OCI-LY7 (cell line): ENCODE results near the gene ARHGAP19. TPM values are rescaled to one million over a fixed set of nuclear protein-coding genes. Genes with fewer than 3 reads are reported as not detected.

Experiments
- BruUV-seq: library from RNA; stranded (reverse); fragments of 400-500 nt; replicated peaks from 2 replicates; lab custom pipeline; 2021; lab: Mats Ljungman, UMichigan
- CTCF ChIA-PET: fragments of 300-600 bp; sonication (Branson Sonifier 250); formaldehyde crosslinking; loops from one replicate; lab custom pipeline; 2022; ENCODE audit warnings: antibody characterized with exemption; ENCODE audit not compliant: unreplicated experiment; lab: Charles Lee
- POLR2A ChIA-PET: fragments of 300-600 bp; sonication (Branson Sonifier 250); formaldehyde crosslinking; loops from one replicate; lab custom pipeline; 2022; ENCODE audit warnings: antibody characterized with exemption; lab: Charles Lee
- DNase-seq: peaks from one replicate; pipeline ENCODE4 v3.0.0-alpha.2; 2015; ENCODE audit warnings: low spot score
- H2AFZ ChIP-seq: fragments of 200-600 bp; sonication (generic), shearing (Covaris generic); 2 replicates; pipeline ENCODE4 v1.6.1; 2014; ENCODE audit warnings: mild to moderate bottlenecking, antibody characterized with exemption, low read length, moderate library complexity
- H3K27ac ChIP-seq: fragments of 200-600 bp; sonication (generic); 2 replicates; pipeline ENCODE4 v1.5.1; 2014; ENCODE audit warnings: mixed run types, low read depth, mild to moderate bottlenecking, moderate library complexity, low read length, inconsistent platforms; ENCODE audit not compliant: poor library complexity, severe bottlenecking
- H3K36me3 ChIP-seq: fragments of 200-600 bp; sonication (generic); 2 replicates; pipeline ENCODE4 v1.6.1; 2014; ENCODE audit warnings: mild to moderate bottlenecking, antibody characterized with exemption, low read length, moderate library complexity, mixed read lengths; ENCODE audit not compliant: insufficient read depth
- H3K4me1 ChIP-seq: fragments of 200-600 bp; sonication (generic); 2 replicates; pipeline ENCODE4 v1.5.1; 2014; ENCODE audit warnings: mild to moderate bottlenecking, low read length; ENCODE audit not compliant: insufficient read depth, poor library complexity, severe bottlenecking
- H3K4me2 ChIP-seq: fragments of 200-600 bp; sonication (generic); 2 replicates; pipeline ENCODE4 v1.6.1; 2014; ENCODE audit warnings: mild to moderate bottlenecking, low read length
- H3K4me3 ChIP-seq: fragments of 200-600 bp; sonication (generic); 2 replicates; pipeline ENCODE4 v1.5.1; 2014; ENCODE audit warnings: mild to moderate bottlenecking, low read depth, low read length; ENCODE audit not compliant: poor library complexity, severe bottlenecking
- H3K79me2 ChIP-seq: fragments of 200-600 bp; sonication (generic); 2 replicates; pipeline ENCODE4 v1.6.1; 2016; ENCODE audit warnings: low read depth, mild to moderate bottlenecking, low read length, moderate library complexity, mixed read lengths; ENCODE audit not compliant: insufficient read depth
- H3K9me2 ChIP-seq: fragments of 200-600 bp; sonication (generic); 2 replicates; pipeline ENCODE4 v1.6.1; 2016; ENCODE audit warnings: mild to moderate bottlenecking, low read length, mixed read lengths; ENCODE audit not compliant: insufficient read depth
- H3K9me3 ChIP-seq: fragments of 200-600 bp; sonication (generic); 2 replicates; pipeline ENCODE4 v1.6.1; 2014; ENCODE audit warnings: mild to moderate bottlenecking, mixed run types, low read length, mixed read lengths
- H4K20me1 ChIP-seq: fragments of 200-600 bp; sonication (generic); 2 replicates; pipeline ENCODE4 v1.6.1; 2014; ENCODE audit warnings: mild to moderate bottlenecking, antibody characterized with exemption, low read length, moderate library complexity, mixed read lengths; ENCODE audit not compliant: insufficient read depth
- EZH2phosphoT487 ChIP-seq: fragments of 200-600 bp; sonication (generic); IDR thresholded peaks from 2 replicates; pipeline ENCODE4 v1.6.1; 2018; ENCODE audit warnings: low read depth, borderline replicate concordance, mild to moderate bottlenecking, mixed run types, antibody characterized with exemption, low read length, moderate library complexity, mixed read lengths
- intact Hi-C: fragments of 100-400 bp; cut with micrococcal nuclease; formaldehyde crosslinking; loops from one replicate; pipeline ENCODE4 v1.10.0; 2022; ENCODE audit not compliant: unreplicated experiment
- total RNA-seq, 2 experiments: library from RNA; depleted of rRNA in 1 of 2; stranded (reverse); fragments of >200 nt in 1 of 2; shearing (Covaris generic) in 1 of 2; gene quantifications; 2 replicates each; pipeline ENCODE4 v1.2.3, GENCODE V29; 2014 to 2022
- TF ChIP-seq, protein P1 (sequence below): fragments of 200-600 bp; sonication (generic); conservative IDR thresholded peaks from 2 replicates; pipeline ENCODE4 v1.5.1; 2014; ENCODE audit warnings: mild to moderate bottlenecking, antibody characterized with exemption, low read length, moderate library complexity, mixed read lengths

The ARHGAP19 gene
- total RNA-seq, 2 experiments from 2014 or later = 34.1 to 60.5 TPM

DNA sequence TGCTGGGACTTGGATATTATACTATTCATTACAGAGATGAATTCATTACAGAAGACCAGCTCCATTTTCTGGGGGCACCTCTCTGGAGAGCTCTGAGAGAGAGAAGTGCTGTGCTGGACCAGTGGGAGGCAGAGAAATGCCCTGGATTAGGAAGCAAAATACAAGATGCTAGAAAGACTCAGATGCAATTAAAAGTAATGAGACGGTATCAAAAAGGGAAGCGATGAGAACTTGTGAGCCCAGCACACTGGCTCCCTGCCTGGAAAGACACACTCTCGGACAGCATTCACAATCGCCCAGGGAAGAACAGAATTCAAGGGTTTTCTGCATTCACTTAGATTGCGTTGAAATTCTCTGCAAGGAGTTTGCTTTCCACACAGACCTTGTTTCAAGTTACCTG is 45.6 kb upstream of the ARHGAP19 start:
- Histone ChIP-seq H4K20me1 (no peaks in the 10 kb centered on the region), H3K79me2 (no peaks in the 10 kb centered on the region), H3K27ac (no peak overlapping the region), H3K4me2 (no peak overlapping the region), H3K36me3 (no peaks in the 10 kb centered on the region), H3K4me1 (peaks cover 32% of the 10 kb centered on the region), H2AFZ (no peak overlapping the region), H3K9me3 (no peaks in the 10 kb centered on the region), H3K4me3 (no peak overlapping the region), H3K9me2 (no peaks in the 10 kb centered on the region)
- no TSS peak for BruUV-seq
- CTCF ChIA-PET = no interaction called here
- intact Hi-C loops = no loop called here
- DNase-seq = no peak
- POLR2A ChIA-PET = interaction anchor here (1.1 kb wide), 1 partner anchor 62 kb away, joined by 3 read pairs; the partner anchor contains the start of gene RRP12
- no peak for TF ChIP-seq EZH2phosphoT487
- TF ChIP-seq, protein P1, sequence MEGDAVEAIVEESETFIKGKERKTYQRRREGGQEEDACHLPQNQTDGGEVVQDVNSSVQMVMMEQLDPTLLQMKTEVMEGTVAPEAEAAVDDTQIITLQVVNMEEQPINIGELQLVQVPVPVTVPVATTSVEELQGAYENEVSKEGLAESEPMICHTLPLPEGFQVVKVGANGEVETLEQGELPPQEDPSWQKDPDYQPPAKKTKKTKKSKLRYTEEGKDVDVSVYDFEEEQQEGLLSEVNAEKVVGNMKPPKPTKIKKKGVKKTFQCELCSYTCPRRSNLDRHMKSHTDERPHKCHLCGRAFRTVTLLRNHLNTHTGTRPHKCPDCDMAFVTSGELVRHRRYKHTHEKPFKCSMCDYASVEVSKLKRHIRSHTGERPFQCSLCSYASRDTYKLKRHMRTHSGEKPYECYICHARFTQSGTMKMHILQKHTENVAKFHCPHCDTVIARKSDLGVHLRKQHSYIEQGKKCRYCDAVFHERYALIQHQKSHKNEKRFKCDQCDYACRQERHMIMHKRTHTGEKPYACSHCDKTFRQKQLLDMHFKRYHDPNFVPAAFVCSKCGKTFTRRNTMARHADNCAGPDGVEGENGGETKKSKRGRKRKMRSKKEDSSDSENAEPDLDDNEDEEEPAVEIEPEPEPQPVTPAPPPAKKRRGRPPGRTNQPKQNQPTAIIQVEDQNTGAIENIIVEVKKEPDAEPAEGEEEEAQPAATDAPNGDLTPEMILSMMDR = no peak

DNA sequence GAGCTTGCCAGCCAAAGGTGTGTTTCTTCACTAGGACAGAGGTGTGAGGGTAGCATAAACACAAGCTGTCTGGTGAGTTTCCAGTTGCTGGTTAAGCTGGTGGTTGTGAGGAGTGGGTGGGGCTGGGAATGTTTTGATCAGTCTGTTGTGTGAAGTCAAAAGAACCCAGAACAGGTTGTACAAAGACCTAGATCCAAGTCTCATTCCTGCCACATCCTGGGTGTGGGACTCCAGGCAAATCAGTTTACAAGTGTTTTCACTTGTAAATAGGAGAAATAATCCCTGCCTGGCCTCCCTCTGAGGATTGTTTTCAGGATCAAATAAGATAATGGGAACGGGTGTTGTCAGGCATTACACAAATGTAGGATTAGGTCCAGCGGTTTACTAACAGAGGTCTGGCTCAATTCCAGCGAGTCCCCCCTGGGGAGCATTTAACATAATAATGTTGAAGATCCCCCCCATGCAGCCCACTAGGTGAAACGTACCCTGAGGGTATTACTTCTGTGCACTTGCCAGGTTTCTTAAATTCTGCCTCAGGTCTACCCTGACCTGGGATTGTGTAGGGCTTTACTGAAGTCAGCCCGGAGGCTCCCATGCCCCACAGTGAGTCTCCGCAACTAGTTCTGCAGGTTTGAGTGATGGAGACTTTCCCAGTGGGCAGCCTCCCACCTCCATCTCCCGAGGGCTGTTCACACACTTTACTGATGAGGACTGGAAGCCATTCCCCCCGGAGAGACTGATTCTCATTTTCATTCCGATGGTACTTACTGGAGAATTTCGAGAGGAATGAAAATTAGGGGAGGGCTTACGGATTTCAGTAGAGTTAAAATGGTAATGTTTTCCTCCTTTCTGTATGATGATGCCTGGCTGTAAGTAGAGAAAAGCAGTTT is 44.8 kb upstream of the ARHGAP19 start:
- ChIA-PET CTCF (no interaction called here), POLR2A (no interaction called here)
- Histone ChIP-seq H3K4me2 (peak overlapping the region; percentile 78), H3K27ac (no peak overlapping the region), H3K79me2 (no peaks in the 10 kb centered on the region; the same call in 1 of the 2 replicates), H3K36me3 (no peaks in the 10 kb centered on the region), H3K9me2 (no peaks in the 10 kb centered on the region), H3K4me1 (peaks cover 40% of the 10 kb centered on the region), H4K20me1 (no peaks in the 10 kb centered on the region), H3K9me3 (no peaks in the 10 kb centered on the region), H3K4me3 (no peak overlapping the region), H2AFZ (no peak overlapping the region)
- no peak for DNase-seq
- BruUV-seq = no TSS peak
- TF ChIP-seq, protein P1 = no peak
- 0 out of 2 replicates have a peak, but pooled peaks have one; percentile 7 for TF ChIP-seq EZH2phosphoT487
- intact Hi-C loops = no loop called here

DNA sequence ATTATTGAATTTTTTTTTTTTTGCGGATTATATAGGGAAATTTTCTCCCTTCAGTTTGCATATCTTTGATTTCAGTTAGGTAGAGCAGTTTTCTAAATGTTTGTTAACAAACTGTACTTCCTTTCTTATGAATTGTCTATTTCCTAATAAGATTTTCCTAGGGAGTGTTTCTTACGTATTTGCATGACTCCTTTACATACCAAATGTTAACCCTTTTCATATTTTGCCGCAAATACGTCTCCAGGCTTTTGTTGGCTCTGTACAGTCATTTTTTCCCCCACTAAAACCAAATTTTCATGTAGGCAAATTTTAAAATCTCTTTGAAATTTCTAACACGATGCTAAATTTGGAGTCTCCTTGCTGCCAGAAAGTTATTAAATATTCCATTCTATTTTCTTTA is 44.0 kb upstream of the ARHGAP19 start:
- Histone ChIP-seq H3K27ac (no peak overlapping the region), H3K4me3 (no peak overlapping the region), H3K4me2 (peak overlapping the region; percentile 78), H3K9me3 (no peaks in the 10 kb centered on the region), H4K20me1 (no peaks in the 10 kb centered on the region), H3K9me2 (no peaks in the 10 kb centered on the region), H3K79me2 (no peaks in the 10 kb centered on the region; the same call in 1 of the 2 replicates), H3K4me1 (peaks cover 48% of the 10 kb centered on the region), H3K36me3 (no peaks in the 10 kb centered on the region), H2AFZ (no peak overlapping the region)
- POLR2A ChIA-PET = no interaction called here
- CTCF ChIA-PET = no interaction called here
- DNase-seq = no peak
- BruUV-seq = no TSS peak
- TF ChIP-seq, protein P1 = no peak
- TF ChIP-seq EZH2phosphoT487 = no peak
- intact Hi-C loops = no loop called here
